Measurements from ENCODE around the gene NEURL1.

The NEURL1 gene

GRCh38 chr10:103546401-103546800 is 52.9 kb downstream of the NEURL1 start:
- no peak for DNase-seq (ENCODE audit: low read depth in 2 of 2)

GRCh38 chr10:103547391-103547946 is 54.0 kb downstream of the NEURL1 start:
- DNase-seq (ENCODE audit: low read depth in 2 of 2) = no peak

GRCh38 chr10:103548006-103548405 is 54.5 kb downstream of the NEURL1 start:
- DNase-seq (ENCODE audit: low read depth in 2 of 2) = no peak

- DNase-seq (ENCODE audit: low read depth in 2 of 2) = no peak
Measured at GRCh38 chr10:103548581-103549348, 55.3 kb downstream of the NEURL1 start.

- no peak for DNase-seq (ENCODE audit: low read depth in 2 of 2)
Measured at GRCh38 chr10:103549349-103549685, 55.8 kb downstream of the NEURL1 start.

- no peak for DNase-seq (ENCODE audit: low read depth in 2 of 2)
Measured at GRCh38 chr10:103550229-103550628, 56.7 kb downstream of the NEURL1 start.

- no peak for DNase-seq (ENCODE audit: low read depth in 2 of 2)
Measured at GRCh38 chr10:103551619-103552602, 58.4 kb downstream of the NEURL1 start.

- no peak for DNase-seq (ENCODE audit: low read depth in 2 of 2)
Measured at GRCh38 chr10:103552856-103553742, 59.6 kb downstream of the NEURL1 start.

GRCh38 chr10:103553743-103554487 is 60.4 kb downstream of the NEURL1 start:
- DNase-seq (ENCODE audit: low read depth in 2 of 2) = peak; percentile 32 to 48

- no peak for DNase-seq (ENCODE audit: low read depth in 2 of 2)
Measured at GRCh38 chr10:103554488-103555324, 61.2 kb downstream of the NEURL1 start.

GRCh38 chr10:103555325-103555649 is 61.8 kb downstream of the NEURL1 start:
- DNase-seq (ENCODE audit: low read depth in 2 of 2) = no peak

- DNase-seq (ENCODE audit: low read depth in 2 of 2) = no peak
Measured at GRCh38 chr10:103555712-103556111, 62.2 kb downstream of the NEURL1 start.

GRCh38 chr10:103556383-103557007 is 63.0 kb downstream of the NEURL1 start:
- no peak for DNase-seq (ENCODE audit: low read depth in 2 of 2)

GRCh38 chr10:103557455-103557854 is 64.0 kb downstream of the NEURL1 start:
- no peak for DNase-seq (ENCODE audit: low read depth in 2 of 2)

- no peak for DNase-seq (ENCODE audit: low read depth in 2 of 2)
Measured at GRCh38 chr10:103558911-103559310, 65.4 kb downstream of the NEURL1 start.

- no peak for DNase-seq (ENCODE audit: low read depth in 2 of 2)
Measured at GRCh38 chr10:103559776-103560175, 66.3 kb downstream of the NEURL1 start.

GRCh38 chr10:103560886-103561285 is 67.4 kb downstream of the NEURL1 start:
- DNase-seq (ENCODE audit: low read depth in 2 of 2) = no peak

GRCh38 chr10:103562383-103562782 is 68.9 kb downstream of the NEURL1 start:
- DNase-seq (ENCODE audit: low read depth in 2 of 2) = no peak

Data from stimulated activated CD8-positive, alpha-beta memory T cell treated with anti-CD3 and anti-CD28 coated beads, Interleukin-2, amount 100 ng/mL, for 48 hours (primary cell).